HG03460 (cell line): Measurements from ENCODE around the gene C3orf70.

Source experiments
- ATAC-seq: cut with Tn5 transposase; IDR thresholded peaks from one replicate; pipeline ENCODE4 v1.9.1; 2021; ENCODE audit not compliant: unreplicated experiment

The C3orf70 gene

DNA sequence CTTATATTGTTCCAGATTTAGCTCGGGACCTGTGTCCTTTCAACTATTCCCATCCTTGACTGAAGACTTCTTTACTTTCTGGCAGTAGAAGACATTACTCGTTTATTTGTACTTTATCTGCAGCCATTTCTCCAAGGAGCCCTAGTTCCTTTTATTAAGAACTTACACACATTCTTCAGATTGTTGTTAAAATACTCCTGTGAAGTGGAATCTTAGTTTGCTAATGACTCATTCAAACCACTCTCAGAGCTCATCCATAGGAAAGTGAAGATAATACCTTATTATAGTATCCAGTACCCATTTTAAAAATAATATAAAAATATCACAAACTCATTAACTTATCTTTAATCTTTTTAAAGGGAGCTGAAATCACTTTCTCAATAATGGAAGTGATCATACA lies 63.5 kb downstream of the C3orf70 start:
- no peak for ATAC-seq

DNA sequence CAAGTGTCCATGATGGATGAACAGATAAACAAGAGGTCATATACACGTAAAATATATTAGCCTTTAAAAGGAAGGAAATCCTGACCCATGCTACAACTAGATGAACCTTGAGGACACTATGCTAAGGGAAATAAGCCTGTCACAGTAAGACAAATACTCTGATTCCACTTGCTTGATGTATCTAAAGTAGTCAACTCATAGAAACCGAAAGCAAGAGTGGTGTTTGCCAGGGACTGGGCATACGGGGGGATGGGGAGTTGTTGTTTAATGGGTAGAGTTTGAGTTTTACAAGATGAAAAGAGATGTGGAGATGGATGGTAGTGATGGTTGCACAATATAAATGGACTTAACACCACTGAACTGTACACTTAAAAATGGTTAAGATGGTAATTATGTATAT lies 65.4 kb downstream of the C3orf70 start:
- ATAC-seq: no peak

DNA sequence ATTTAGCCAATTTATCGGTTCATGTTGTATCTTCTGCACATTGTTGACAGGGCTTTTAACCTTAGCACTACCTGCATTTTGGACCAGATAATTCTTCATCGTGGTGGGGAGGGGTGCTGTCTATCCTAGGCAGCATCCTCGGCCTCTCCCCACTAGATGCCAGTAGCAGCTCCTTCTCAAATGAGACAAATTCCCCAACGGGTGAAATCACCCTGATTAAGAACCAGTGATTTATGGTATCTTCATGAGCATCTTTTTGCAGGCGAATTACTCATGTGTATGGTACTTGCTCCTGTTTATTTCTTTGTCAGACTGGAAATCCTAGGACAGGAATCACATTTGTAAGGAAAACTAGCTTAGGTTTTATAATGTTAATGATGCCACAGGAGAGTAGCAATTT lies 68.0 kb downstream of the C3orf70 start:
- no peak for ATAC-seq

DNA sequence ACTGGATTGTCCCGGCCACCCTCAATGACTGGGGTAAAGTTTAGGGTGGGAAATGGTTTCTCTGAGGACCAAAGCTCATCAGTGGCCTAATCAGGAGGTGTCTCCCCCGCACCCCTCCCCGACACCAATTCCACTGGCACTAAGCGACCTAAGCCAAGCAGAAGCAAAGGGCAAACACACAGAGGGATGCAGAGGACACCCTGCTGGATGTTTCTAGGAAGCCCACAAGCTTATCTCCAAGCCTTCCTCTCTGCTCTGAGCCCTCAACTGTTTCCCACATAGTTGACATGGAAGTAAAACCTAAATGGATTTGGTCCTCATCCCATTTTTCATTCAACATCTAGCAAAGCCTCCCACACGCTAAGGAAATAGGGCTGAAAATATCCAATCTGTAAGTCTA lies 68.5 kb downstream of the C3orf70 start:
- ATAC-seq: no peak

DNA sequence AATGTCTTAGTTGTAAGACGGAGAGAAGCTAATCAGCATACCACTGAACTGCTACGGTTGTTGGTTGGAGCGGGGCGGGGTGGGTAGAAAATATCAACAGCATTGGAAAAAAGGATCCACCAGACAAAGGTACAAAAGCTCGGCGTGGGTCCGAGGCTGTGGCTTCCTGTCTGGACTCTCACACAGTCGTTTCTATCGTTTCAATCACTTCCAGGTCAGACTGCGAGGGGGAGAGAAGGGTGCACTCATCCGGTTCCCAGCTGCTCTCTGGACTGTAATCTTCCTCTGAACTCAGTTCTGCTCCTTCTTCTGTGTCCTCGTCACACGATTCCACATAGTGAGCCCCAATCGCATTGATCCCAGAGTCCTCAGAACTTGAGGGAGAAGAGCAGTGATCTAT lies 70.0 kb downstream of the C3orf70 start:
- ATAC-seq: no peak

DNA sequence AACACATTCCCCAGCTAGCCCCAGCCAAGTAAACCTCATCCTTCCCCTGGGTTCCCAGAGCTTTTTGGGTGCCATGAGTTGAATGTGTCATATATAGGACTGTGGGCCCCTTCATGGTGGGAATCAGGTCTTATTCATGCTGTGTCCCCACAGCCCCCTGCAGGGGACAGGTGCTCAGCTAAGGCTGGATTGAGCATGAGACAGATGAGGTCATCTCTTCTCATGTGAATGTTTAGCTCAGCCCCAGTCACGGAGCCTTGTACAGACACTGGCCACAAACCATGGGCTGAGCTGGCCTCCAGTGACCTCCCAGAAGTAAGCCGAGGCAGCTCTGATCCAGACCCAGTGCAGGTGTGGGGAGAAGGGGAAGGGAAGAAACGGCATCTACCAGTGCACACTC lies 70.7 kb downstream of the C3orf70 start:
- ATAC-seq: no peak

DNA sequence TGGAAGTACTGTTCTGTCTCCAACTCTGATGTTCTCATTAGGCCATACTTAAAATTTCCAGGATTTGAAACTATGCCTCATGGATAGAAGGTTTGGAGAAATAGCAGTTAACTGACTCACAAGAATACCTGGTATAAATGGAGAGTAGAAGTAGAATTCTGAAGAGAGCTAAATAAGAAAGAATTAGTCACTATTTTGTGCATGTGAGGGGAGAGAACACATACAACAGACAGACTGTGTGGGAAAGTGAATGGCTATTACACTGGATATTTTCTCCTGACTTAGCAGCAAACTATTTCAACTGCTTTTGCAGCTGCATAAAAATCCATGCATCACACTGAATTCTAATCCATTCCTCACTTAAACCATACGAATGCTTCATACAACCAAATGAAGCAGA lies 71.3 kb downstream of the C3orf70 start:
- ATAC-seq: no peak

DNA sequence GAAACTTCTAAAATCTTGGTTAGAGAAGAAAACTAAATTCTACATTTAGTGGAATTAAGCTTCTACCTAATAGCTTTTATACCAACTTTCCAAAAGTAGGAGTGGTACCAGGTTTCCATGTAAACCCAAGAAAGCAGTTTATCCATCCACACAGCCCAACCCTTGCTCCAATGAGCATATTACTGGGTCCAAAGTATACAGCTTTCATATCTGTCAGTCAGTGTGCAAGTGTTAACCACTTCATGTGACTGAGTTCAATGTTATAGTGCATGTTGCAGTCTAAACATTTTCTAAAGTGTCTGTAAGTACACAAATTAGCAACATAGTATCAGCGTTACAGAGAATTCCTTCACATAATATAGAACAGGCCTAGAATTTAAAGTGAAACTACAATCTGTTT lies 73.2 kb downstream of the C3orf70 start:
- no peak for ATAC-seq

DNA sequence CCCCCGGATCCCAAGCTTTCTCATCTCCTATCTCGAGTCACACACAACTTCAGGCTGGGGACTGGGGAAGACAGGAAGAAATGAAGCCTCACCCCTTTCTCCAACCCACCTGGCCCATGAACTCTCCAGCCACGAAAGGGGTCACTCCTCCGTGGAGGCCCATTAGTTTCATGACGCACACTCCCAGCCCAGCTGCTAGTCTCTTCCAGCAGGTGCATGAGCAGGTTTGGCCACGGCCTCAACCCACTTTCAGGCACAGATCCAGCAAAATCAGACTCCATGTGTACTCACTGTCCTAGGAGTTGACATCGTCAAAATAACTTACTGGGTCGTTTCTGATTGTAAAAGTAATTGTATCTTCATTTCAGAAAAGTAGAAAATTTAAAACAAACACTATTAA lies 76.6 kb downstream of the C3orf70 start:
- no peak for ATAC-seq

DNA sequence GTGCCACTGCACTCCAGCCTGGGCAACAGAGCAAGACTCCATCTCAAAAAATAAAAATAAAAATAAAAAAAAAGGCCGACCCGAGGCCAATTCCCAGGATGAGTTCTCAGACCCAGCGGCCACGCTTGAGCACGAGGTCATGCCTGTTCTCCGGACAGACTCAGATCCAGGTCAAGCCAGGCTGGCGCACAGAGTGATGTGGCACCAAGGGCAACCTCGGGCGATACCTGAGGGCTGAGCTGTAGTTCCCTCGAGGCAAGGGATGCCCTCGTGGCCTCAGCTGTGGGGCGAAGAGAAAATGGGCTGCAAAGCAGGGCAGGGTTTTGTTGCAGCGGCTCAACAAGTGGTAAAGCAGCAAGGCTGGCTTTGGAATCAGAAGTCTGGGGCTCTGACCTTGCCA lies 77.3 kb downstream of the C3orf70 start:
- no peak for ATAC-seq

DNA sequence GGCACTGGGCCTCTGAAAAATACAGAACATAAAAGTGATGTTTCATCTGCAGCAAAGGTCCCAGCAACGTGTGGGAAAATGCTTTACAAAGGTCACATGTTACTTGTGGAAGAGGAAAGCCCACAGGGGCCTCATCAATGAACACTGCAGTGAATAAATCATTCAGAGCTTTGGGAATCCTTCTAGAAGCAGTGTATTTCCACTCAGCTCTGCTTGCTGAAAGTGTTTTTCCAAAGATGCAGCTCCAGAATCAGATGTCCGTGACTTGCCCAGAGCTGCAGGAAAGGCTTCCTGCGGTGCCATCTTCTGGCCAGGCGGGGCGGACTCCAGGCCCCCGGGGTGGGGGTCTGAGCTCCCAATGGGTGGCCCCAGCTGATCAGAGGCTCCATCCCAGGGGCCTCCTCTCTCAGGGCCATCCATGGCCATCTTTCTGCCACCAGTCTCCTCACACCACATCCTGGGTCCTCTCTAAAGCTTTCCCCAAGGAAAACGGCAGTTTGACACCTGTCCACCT lies 81.5 kb downstream of the C3orf70 start:
- ATAC-seq: no peak

DNA sequence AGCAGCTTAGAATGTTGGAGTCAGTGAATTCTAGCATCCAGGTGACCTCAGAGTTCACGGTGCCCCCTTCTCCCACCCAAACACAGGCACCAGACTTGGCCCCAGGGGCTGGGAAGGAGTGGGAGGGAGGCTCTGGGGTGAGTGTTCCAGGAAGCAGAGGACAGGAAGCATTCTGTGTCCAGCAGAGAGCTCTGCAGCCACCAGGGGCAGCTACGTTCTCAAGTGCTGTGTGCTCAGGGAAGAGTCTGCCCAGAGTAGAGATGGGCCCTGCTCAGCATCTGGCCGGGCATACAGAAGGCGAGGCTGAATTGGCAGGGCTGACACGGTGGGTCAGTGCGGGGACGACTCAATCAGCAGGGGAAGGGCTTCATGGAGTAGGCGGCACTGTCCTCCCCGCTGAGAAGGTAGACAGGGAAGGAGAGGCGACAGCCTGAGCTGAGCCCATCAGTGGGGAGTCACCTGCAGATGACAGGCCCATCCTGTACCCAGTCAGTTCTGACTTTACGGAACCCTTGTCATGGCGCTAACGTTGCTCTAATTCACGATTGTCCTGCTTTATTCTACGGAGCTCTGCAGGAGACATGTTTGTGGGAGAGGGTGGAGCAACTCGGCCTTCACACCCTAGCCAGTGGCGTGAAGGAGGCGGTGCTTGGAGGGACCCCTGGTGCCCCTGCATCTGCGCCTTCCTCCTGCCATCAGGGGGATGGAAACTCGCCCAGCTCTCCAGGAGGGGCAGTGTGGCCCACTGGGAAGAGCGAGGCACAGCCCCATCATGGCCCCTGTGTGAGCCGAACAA lies 82.2 kb downstream of the C3orf70 start:
- ATAC-seq: no peak

DNA sequence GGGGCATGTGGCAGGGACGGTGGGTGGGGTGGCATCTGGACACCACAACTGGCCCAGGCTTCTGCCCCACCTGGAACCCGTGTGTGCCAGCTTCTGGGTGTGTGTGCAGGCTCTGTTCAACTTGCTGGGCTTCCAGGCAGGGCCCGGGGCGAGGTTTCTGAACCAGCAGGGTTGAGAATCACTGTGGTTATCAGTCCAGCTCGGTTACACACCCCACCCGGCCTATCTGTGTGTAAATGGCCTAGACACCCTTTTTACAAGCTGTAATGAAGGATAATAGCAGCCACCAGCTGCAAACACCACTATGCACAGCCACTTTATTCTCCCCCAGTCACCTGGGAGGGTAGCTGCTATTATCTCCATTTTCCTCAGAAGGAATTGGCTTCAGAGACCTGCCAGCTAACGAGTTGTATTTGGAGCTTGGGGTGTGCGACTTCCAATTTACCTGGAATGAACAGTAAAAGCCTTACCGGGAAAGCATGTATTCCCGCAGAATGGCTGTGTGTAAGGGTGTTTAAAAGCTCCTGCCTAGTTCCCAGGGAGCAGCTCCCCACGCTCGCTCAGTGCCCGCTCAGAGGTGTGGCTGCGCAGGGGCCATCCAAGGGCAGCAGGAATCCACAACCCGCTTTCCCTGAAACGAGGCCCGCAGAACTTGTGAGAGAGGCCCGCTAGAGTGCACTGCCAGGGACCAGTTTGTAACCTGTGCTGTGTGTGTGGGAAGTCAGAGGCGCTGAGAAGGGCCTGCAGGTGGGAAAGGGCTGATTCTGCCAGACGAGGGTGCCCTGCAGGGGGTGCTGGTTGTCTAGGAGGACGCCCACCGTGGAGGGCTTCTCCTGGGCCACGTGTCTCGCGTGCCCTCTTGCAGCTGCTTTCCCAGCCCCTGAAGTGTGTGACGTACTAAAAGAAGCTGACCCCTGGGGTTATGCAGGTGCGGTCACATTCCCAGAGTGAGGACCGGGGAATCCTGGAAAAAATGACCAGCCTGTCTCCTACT lies 83.5 kb downstream of the C3orf70 start:
- ATAC-seq: no peak

DNA sequence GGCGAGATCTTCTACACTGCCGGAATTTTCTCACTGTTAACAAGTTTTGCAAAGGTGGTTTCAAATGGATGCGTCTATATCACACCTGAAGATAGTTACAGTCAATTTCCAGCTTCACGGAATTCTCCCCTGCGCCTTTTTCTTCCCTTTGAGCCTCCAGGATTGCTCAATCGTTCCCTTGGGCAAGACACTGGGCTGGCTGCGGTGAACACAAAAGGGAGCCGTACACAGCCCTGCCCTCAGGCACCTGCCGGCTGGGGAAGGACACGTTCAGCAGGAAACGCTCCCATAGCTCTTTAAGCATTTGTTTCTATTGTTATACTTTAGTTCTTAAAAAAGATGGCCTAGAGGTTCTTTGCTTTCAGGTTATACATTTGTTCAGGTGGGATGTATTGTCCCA lies 85.7 kb downstream of the C3orf70 start:
- no peak for ATAC-seq

DNA sequence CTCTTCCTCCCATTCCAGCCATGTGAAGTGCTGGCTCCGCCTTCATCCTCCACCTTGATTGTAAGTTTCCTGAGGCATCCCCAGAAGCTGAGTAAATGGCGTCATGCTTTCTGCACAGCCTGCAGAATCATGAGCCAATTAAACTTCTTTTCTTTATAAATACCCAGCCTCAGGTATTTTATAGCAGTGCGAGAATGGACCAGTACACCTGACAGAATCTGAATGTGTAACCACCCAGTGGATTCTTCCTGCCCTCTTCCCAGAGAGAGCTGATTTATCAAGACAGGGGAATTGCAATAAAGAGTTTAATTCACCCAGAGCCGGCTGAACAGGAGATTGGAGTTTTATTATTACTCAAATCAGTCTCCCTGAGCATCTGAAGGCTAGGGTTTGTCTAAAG lies 86.6 kb downstream of the C3orf70 start:
- ATAC-seq: no peak

DNA sequence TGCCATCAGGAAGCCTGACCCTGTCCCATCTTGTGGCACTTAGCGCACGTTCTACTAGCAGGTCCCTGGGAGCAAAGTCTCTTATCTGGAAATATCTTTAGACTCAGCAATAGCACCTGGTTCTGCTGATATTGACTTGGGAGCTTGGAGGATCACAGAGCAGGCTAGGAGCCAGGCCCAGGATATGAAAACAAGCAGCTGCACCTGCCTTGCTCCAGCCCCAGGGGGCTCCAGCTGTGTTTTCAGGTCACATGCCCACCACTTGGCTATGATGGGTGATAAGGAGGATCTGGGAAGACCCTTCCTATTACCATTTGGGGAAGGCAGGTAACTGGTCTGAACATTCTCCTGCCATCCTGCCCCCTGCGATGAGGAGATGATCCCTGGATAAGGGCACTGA lies 87.8 kb downstream of the C3orf70 start:
- no peak for ATAC-seq

DNA sequence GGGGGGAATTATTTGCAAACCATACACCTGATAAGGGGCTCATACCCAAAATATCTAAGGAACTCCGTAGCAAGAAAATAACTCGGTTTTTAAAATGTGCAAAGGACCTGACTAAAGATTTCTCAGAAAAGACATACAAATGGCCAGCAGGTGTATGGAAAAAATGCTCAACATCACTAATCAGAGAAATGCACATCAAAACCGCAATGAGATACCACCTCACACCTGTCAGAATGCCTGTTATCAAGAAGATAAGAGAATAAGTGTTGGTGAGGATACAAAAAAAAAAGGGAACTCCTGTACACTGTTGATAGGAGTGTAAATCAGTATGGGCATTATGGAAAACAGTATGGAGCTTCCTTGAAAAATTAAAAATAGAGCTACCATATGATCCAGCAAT lies 89.4 kb downstream of the C3orf70 start:
- no peak for ATAC-seq

DNA sequence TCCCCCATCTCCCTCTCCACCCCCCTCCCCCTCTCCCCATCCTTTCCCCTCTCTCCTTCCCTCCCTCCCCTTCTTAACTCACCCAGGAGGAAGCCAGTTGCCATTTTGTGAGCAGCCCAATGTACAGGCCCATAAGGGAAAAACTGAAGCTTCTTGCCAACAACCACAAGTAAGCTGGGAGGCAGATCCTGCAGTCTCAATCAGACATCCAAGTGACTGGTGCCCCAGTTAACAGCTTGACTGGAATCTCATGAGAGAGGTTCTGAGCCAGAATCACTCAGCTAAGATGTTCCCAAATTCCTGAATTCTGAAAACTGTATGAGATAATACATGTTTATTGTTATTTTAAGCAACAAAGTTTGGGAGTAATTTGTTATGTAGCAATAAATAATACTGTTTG lies 90.7 kb downstream of the C3orf70 start:
- ATAC-seq: no peak

DNA sequence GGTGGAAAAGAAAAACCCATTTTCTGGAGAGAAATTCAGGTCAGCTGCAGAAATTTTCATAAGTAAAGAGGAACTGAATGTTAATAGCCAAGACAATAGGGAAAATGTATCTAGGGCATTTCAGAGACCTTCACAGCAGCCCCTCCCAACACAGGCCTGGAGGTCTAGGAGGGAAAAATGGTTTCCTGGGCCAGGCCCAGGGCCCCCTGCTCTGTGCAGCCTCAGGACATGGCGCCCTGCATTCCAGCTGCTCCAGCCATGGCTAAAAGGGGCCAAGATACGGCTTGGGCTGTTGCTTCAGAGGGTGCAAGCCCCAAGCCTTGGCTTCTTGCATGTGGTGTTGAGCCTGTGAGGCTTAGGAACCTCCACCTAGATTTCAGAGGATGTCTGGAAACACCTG lies 92.2 kb downstream of the C3orf70 start:
- ATAC-seq: no peak

DNA sequence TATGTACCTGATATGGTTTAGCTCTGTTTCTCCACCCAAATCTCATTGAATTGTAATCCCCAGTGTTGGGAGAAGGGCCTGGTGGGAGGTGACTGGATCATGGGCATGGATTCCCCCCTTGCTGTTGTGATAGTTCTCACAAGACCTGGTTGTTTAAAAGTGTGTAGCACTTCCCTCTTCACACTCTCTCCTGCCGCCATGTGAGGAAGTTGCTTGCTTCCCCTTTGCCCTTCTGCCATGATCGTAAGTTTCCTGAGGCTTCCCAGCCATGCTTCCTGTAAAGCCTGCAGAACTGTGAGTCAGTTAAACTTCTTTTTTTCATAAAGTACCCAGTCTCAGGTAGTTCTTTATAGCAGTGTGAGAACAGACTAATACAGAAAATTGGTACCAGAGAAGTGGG lies 93.1 kb downstream of the C3orf70 start:
- ATAC-seq: no peak

DNA sequence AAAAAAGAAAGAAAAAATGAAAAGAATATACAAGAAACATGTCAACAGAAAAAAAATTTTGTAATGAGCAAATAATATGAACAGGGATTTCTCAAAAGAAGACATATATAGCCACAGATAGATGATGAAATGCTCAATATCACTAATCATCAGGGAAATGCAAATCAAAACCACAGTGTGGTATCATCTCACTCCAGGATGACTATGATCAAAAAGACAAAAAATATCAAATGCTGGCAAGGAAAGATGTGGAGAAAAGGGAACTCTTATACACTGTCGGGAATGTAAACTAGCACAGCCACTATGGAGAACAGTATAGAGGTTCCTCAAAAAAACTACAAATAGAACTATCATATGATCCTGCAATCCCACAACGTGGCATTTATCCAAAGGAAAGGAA lies 94.1 kb downstream of the C3orf70 start:
- ATAC-seq: no peak

DNA sequence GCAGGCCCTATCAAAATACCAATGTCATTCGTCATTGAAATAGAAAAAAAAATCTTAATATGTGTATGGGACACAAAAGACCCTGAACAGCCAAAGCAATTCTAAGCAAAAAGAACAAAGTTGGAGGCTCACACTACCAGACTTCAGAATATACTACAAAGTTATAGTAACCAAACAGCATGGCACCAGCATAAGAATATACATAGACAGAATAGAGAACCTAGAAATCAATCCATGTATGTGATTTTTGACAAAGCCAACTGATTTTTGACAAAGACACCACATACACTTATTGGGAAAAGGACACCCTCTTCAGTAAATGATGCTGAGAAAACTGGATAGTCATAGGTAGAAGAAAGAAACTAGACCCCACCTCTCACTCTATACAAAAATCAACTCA lies 95.0 kb downstream of the C3orf70 start:
- ATAC-seq: no peak
